SKM-1 treated with dmso at 0.1 percent for 144 hours (cell line): ENCODE results near the gene PDCD1LG2.
A peak's percentile ranks its signal among the peaks of the same experiment; 100 is the strongest.
"Not testable (repeated sequence)": the region's sequence is repeated elsewhere in the genome, so short reads cannot be mapped to it uniquely, and the experiment has no call there.

ENCODE experiments used
- DNase-seq: peaks from one replicate; lab custom pipeline; 2025; ENCODE audit not compliant: unreplicated experiment; lab: John Stamatoyannopoulos, UW

PDCD1LG2 gene

DNA sequence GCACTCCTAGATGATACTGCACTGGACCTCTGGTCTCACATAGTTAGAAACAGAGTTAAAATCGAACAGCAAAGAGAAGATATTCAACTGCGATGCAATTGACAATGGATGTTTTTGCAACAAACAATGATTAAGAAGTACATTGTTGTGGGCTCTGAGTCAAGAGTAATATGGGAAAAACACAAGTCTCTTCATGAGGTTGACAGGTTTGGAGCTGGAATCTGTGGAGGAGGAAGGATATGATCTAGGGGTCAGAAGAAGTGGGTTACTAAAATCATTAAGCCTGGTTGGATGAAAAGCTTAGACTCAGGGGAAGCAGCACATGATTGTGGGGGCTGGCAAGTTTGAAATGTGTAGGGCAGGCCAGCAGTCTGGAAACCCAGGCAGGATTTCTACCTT is 53.1 kb downstream of the PDCD1LG2 start:
- no peak for DNase-seq

DNA sequence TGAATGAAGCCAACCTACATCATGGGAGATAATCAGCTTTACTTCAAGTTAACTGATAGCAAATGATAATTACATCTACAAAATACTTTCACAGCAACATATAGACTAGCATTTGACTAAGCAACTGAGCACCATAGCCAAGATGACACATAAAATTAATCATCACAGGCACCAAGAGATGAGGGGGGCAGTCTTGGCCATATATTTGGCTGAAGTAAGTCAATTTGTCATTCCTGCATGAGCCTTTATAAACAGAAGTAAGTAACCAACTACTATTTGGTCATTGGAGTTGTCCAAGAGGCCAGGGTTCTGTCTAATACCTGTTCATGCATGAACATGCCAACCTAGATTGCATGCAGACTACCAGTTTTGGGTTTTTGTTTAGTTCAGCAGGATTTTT is 53.6 kb downstream of the PDCD1LG2 start:
- DNase-seq = no peak

DNA sequence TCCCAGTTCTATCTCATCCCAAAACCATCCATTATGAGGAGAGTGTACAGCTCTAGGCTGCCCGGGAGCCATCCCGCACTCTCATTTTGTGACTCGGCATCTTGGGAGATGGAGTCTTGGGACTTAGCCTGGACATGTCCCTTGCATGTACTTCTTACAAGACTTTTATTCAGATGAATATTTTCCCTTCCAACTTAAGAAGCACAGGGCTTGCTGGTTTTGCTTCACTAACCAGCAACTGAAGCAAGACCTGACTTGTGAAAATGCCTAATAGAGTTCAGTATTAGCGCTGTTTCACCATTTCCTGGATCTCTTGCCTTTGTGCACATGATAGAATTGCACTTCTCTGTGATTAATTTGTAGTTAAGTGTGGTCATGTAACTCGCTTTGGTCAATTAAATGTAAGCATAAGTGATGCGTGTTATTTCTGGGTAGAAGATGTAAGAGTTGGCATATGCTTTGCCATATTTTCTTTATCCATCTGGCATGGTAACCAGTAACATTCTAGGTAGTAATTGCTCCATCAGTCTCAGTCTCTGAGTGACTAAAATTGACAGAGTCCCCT is 55.8 kb downstream of the PDCD1LG2 start:
- DNase-seq = peak; percentile 1

DNA sequence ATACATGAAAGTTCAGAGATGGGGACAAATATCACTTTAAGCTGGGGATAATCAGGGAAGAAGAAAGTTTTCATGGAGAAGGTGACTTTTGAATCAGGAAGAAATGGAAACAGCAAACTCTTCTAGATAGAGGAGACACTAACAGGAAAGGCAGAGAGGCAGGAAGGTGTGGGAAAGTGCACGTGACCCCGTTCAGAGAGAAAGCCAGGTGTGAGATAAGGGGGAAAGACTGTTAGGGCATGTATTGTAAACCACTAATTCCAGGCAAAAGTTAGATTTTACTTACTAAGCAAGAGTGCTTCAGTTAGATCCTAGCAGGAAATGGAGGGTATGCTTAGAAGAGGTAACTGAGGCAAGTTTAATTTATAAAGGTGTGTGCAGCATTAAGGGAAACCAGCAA is 58.5 kb downstream of the PDCD1LG2 start:
- no peak for DNase-seq

DNA sequence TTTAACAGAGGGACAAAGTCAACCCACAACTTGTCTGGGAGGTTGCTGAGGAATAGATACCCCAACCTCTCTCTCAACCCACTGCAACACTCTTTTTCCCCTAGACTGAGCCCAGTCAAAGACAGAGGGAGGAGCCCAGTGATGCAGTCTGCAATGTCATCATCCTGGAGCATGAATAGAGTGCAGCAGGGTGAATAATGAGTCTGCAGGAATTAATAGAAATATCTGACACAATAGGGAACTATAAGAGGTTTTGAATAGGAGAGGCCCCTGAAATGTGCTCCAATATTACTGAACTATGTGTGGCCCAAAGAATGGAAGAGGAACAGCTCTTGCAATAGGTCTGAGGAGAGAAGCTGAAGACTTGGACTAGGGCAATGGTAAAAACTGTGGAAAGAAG is 59.1 kb downstream of the PDCD1LG2 start:
- no peak for DNase-seq

DNA sequence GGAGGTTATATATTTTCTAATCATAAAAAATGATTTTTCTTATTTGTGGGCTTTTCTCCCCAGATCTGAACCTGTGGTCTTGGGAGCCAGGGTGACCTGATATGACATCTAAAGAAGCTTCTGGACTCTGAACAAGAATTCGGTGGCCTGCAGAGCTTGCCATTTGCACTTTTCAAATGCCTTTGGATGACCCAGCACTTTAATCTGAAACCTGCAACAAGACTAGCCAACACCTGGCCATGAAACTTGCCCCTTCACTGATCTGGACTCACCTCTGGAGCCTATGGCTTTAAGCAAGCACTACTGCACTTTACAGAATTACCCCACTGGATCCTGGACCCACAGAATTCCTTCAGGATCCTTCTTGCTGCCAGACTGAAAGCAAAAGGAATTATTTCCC is 59.6 kb downstream of the PDCD1LG2 start:
- no peak for DNase-seq

DNA sequence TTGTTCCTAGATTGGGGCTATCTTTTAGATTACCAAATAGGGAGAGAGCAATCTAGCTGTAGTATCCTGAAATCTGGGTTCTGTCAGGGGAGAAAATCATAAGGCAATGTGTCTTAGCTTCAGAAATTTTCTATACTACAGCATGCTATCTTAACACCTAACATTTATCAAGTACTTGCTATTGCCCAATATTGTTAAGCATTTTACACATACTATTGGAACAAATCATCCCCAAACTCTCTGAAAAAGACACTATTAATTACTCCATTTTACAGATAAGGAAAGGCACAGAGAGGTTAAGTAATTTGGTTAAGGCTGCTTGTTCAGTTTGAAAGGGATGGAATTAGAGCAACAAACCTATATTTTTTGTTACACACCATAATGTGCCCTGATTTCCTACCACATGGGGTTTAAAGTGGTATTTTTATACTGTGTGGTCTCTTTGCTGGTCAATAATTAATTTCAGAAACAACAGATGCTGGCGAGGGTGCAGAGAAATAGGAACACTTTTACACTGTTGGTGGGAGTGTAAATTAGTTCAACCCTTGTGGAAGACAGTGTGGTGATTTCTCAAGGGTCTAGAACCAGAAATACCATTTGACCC is 61.4 kb downstream of the PDCD1LG2 start:
- DNase-seq = no peak

DNA sequence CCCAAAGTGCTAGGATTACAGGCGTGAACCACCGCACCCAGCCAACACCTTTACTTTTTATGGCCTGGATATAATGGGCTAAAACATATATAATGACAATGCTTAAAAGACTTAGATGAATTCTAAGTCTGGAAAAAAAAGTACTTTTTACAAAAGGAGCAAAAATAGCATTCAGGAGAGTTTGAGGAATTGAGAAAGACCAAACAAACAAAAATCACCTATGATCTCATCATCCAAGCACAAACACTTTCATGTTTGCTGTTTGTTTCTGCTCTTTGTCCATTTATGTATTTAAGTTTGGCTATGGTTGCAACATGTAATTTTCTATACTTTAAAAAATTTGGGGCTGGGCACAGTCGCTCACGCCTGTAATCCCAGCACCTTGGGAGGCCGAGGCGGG is 63.8 kb downstream of the PDCD1LG2 start:
- no peak for DNase-seq

DNA sequence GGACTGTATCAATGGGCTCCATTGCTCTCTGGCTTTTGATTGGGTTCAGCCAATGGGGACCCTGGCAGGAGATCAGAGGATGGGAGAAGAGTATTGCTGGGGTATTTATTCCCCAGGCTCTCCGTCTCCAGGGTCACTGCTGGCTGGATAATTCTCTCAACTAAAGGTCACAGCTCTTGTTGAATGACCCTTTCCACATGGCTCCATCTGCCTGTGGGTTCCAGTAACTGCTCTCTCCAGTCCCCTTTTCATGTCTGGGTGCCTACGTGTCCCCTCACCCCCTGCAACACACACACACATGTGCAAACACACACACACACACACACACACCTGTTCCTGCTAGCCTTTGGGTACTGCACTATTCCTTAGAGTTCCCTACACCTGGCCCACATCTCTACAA is 64.7 kb downstream of the PDCD1LG2 start:
- no peak for DNase-seq

DNA sequence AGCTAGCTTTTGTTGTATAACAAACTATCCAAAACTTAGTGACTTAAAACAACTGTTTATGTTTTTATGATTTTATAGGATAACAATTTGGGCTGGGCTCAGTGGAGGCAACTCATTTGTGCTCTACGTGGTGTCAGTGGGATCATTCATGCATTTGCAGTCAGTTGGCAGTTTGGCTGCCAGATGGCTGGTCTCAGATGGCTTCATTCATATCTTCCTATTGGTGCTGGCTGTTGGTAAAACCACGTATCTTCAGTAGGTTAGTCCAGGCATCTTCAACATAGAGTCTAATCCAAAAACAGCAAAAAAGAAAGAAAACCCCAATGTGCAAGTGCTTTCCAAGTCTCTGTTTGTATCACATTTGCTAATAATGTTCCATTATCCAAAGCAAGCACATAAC is 66.9 kb downstream of the PDCD1LG2 start:
- no peak for DNase-seq

DNA sequence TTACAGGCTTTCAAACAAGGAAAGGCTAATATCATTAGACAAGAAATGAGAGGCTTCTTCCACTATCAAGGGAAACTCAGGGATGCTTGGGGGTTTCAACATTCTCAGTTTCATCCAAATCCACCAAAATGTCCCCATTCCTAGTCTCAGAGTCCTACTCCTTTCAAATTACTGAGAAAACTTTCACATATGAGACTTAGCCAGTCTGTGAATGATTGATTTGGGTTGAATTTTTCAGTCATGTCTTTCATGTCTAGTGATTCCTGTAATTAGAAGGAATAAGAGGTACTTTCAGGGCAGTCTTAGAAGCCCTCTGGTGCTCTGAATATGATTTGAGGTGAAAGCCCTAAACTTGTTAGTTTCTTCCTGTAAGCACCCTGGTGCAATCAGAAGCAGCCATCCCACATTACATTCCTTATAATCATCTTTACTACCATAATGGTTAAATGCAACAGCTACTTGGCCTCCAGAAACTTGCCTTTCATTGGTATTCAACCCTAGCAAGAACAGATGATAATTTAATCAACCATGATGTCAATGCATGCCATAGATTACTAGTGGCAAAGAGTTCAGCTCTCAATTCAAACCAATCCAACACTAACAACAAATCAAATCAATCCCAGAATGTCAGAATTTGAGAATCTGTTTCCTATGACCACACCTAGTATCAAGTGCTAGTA is 67.8 kb downstream of the PDCD1LG2 start:
- DNase-seq = no peak

DNA sequence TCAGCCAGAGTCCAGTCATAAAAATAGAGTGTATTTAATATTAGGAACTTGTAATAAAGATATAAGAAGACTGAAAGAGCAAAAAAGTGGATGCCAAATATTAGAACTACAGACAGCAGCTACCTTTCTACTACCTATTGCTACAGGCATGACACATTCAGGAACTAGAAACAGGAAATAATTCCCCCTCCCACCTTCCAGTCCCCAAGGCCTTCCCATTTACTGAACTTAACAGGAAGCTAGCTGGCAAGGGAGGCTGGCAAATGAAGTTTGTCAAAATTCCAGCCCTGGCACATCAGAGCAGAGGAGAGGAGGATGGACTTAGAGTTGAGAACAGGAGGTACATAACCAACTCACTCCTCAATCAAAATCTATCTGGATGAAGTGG is 68.4 kb downstream of the PDCD1LG2 start:
- DNase-seq = no peak

DNA sequence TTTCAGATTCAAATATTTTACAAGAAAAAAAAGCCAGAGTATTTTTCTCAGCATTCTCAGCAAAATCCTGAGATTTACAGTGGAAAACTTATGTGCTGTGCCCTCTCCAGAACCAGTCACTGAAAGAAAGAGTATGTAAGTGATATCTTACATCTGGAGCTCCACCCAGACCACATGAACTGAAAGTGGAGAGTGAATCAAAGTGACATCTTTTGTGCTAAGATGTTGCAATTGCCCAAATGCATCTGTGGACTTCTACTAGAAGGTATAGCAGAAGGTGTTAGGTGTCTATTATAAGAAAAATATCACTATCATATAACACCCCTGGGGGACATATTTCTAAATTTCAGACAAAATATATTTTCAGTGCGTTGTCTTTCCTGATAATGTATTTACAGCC is 69.5 kb downstream of the PDCD1LG2 start:
- DNase-seq = no peak

DNA sequence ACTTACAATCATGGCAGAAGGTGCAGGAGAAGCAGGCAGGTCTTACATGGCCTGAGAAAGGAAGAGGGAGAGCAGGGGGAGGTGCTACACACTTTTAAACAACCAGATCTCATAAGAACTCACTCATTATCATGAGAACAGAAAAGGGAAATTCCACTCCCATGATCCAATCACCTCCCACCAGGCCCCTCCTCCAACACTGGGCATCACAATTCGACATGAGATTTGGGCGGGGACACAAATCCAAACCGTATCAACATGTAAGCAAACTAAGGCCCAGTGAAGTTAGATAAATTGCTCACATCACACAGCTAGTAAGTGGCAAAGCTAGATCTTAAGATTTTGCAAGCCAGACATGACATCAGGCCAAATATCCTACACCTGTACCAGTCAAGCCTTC is 70.3 kb downstream of the PDCD1LG2 start:
- DNase-seq = no peak

DNA sequence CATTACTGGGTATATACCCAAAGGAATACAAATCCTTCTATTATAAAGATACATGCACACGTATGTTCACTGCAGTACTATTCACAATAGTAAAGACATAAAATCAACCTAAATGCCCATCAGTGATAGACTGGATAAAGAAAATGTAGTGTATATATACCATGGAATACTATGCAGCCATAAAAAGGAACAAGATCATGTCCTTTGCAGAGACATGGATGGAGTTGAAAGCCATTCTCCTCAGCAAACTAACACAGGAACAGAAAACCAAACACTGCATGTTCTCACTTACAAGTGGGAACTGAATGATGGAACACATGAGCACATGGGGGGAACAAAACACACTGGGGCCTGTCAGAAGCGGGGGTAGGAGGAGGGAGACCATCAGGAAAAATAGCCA is 71.4 kb downstream of the PDCD1LG2 start:
- DNase-seq = not testable (repeated sequence)

DNA sequence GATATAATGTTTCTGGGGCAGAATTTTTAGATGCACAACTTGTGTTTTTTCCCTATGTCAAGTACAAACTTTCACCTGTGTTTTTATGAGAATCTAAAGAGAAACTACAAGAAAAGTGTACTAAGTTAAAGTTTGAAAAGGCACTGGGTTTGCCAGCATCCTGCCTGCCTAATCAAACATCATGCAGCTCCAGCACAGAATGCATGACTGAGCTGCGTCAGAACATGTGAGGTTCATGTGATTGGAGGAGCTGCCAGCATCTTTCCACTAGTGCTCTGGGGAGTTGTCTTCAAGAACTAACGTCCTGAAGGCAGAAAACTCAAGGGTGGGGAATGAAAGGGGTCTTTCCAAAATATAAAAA is 72.5 kb downstream of the PDCD1LG2 start:
- no peak for DNase-seq

DNA sequence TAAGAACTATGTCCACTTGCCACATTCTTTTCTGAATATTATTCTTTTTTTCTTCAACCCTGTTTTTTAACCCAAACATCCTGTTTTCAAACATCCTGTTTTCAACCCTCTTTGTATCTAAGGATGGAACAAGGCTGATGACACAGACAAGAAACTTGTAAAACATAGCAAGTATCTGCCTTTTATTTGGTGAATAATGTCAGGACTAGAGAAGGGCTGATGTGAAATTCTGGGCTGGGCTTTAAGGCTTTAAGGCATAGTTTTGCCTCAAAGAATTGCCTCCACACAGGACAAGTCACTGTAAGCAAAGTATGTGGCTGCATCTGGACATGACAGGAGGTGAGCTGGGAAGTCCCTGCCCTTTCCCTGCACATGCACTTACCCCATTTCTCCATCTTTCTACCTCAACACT is 76.1 kb downstream of the PDCD1LG2 start:
- DNase-seq = no peak

DNA sequence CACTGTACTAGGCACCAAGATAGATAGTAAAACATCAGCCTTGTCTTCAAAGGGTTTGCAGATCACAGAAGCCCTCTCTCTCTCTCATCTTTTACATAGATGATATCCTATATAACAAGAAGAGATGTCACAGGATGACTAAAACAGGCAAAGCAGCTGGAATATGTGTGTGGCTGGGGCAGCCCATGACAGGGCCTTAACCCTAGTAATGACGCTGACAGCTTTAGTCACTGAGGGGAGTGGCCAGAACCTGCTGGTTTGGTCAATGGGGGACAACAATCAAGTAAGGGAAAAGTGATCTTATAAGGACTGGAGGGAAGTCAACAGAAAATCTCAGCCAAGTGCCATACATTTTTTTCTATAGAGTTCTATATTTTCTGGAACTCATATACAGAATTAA is 76.7 kb downstream of the PDCD1LG2 start:
- no peak for DNase-seq

DNA sequence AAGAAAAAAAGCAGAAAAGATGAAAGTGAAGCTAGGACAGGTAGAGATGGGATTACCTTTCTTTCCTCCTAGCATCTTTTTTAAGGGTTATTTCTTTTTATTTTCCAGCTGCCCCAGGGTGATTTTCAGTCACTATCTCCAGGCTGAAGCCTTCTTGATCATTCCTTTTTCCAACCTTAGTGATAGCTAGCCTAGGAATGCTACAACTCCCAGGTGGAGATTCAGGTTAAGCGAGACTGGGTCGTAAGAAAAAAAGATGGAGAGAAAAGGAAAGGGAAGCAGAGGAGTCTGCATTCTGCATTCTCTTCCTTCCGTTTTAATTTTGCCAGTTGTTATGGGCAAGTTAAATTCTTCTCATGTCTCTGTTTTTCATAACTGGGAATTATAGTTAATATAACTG is 81.9 kb downstream of the PDCD1LG2 start:
- no peak for DNase-seq

DNA sequence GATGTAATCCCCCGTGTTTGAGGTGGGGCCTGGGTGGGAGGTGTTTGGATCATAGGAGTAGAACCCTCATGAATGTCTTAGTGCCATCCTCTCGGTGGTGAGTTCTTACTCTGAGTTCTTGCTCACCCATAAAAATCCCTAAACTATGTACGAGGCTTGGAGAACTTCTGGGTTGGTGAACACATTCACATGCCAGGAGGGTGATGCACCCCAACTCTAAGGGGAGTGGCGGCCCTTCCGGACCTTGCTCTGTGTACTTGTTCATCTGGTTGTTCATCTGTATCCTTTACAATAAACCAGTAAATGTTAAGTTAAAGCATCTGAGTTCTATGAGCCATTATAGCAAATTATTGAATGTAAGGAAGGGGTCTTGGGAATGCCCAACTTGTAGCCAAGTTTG is 82.6 kb downstream of the PDCD1LG2 start:
- no peak for DNase-seq

DNA sequence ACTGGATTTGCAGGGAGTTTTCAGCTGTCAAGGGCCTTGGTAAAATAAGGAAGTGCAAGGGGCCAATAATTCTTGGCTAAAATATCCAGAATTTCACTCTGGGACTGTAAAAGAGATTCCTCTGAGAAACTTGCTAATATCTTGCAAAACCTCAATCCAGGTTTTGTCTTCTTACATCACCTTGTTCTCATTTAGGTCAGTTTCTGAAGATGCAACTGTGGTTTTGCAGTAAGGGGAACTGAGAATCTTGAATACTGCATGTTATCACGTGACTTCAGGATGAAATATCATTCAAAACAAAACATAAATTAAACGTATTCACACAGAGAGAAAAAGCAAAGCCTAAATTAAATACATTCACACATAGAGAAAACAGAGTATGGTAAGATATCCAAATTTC is 83.6 kb downstream of the PDCD1LG2 start:
- peak; percentile 77 for DNase-seq

DNA sequence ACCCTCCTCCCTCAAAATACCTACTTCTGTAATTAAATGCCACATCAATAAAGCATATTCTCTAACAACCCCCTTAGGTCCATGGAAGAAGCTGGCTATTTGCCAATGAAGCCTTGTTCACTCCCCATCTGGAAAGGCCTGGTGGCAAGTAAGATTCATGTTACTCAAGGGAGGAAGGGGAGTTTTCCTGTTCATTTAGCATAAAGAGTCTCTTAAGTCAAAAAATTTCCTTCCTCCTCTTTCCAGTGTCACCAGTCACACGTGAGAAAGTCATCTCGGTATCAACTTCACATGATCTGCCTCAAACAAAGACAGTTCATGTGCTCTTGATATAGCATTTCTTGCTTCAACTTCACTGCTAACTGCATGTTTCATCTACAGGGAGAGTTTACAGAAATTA is 85.8 kb downstream of the PDCD1LG2 start:
- DNase-seq = no peak
